HepG2 (cell line): ENCODE measurements around the gene RPL36AL. TPM values are rescaled to one million over a fixed set of nuclear protein-coding genes. Genes with fewer than 3 reads are reported as not detected.

Experiments used
- FOXJ3 ChIP-seq: sonication (generic); formaldehyde crosslinking; IDR thresholded peaks from 2 replicates; pipeline ENCODE4 v1.4.0; 2020; ENCODE audit warnings: missing genetic modification reagents, mild to moderate bottlenecking, borderline replicate concordance
- HDAC6 ChIP-seq: fragments of 200-600 bp; sonication (generic); IDR thresholded peaks from 2 replicates; pipeline ENCODE4 v1.7.0; 2017; ENCODE audit warnings: mild to moderate bottlenecking, antibody characterized with exemption, low read length, low read depth
- MYC ChIP-seq: sonication (generic); formaldehyde crosslinking; IDR thresholded peaks from 2 replicates; pipeline ENCODE4 v1.9.0; 2021; ENCODE audit warnings: missing genetic modification reagents, borderline replicate concordance
- PRPF4 ChIP-seq: fragments of 200-400 bp; formaldehyde crosslinking; IDR thresholded peaks from 2 replicates; pipeline ENCODE4 v1.6.1; 2016; ENCODE audit warnings: low read length, low read depth; ENCODE audit not compliant: poor library complexity, severe bottlenecking
- SMC3 ChIP-seq: IDR thresholded peaks from 2 replicates; pipeline ENCODE4 v1.6.1; 2011; ENCODE audit warnings: low read length, improper control_type of control experiment
- TMF1 ChIP-seq: sonication (generic); formaldehyde crosslinking; IDR thresholded peaks from 2 replicates; pipeline ENCODE4 v1.8.1; 2022; ENCODE audit warnings: low read depth, missing genetic modification reagents
- ZBTB46 ChIP-seq: sonication (generic); formaldehyde crosslinking; IDR thresholded peaks from 2 replicates; pipeline ENCODE4 v1.4.0; 2020; ENCODE audit warnings: mild to moderate bottlenecking, missing genetic modification reagents, borderline replicate concordance
- ZFX ChIP-seq: sonication (generic); formaldehyde crosslinking; IDR thresholded peaks from 2 replicates; pipeline ENCODE4 v1.4.0; 2020; ENCODE audit warnings: mild to moderate bottlenecking, low read depth, missing genetic modification reagents, moderate library complexity
- ZHX1 ChIP-seq: sonication (generic); formaldehyde crosslinking; IDR thresholded peaks from 2 replicates; pipeline ENCODE4 v1.8.1; 2022; ENCODE audit warnings: low read depth, mild to moderate bottlenecking, missing genetic modification reagents
- ZIK1 ChIP-seq: sonication (generic); formaldehyde crosslinking; IDR thresholded peaks from 2 replicates; pipeline ENCODE4 v1.5.0; 2020; ENCODE audit warnings: mild to moderate bottlenecking, low read depth, missing genetic modification reagents, borderline replicate concordance
- ZNF496 ChIP-seq: sonication (generic); formaldehyde crosslinking; IDR thresholded peaks from 2 replicates; pipeline ENCODE4 v1.8.1; 2023; ENCODE audit warnings: mild to moderate bottlenecking, moderate library complexity, missing genetic modification reagents; ENCODE audit not compliant: insufficient replicate concordance
- ZNF510 ChIP-seq: sonication (generic); formaldehyde crosslinking; IDR thresholded peaks from 2 replicates; pipeline ENCODE4 v1.4.0; 2020; ENCODE audit warnings: low read depth, mild to moderate bottlenecking, missing genetic modification reagents
- ZSCAN12 ChIP-seq: sonication (generic); formaldehyde crosslinking; IDR thresholded peaks from 2 replicates; pipeline ENCODE4 v1.9.0; 2021; ENCODE audit warnings: mild to moderate bottlenecking, missing genetic modification reagents
- ZSCAN5A ChIP-seq: sonication (generic); formaldehyde crosslinking; IDR thresholded peaks from 2 replicates; pipeline ENCODE4 v1.8.0; 2022; ENCODE audit warnings: mild to moderate bottlenecking, missing genetic modification reagents, borderline replicate concordance
- polyA plus RNA-seq, 8 experiments: library from polyadenylated mRNA; depleted of rRNA in 3 of 8; stranded (reverse) in 7 of 8; unstranded in 1 of 8; fragments of >200 nt; fragmentation: Illumina TruSeq in 4 of 8; extraction: Trizol in 4 of 8; gene quantifications; 2 replicates each; pipeline versions ENCODE4 v1.2.1 to v1.2.3, GENCODE V29; 2011 to 2016; ENCODE audit warnings: low read depth in 4 of 8, missing spikeins in 1 of 8, mixed read lengths in 1 of 8; ENCODE audit not compliant: insufficient read depth in 1 of 8
- total RNA-seq, 5 experiments: library from RNA; depleted of rRNA; stranded (reverse); fragments of >200 nt; fragmentation: Illumina TruSeq; extraction: Trizol; gene quantifications; 2 replicates each; pipeline ENCODE4 v1.2.3, GENCODE V29; 2016; ENCODE audit warnings: low read depth in 1 of 5
- TF ChIP-seq, protein P1 (sequence below): sonication (generic); formaldehyde crosslinking; IDR thresholded peaks from 2 replicates; pipeline ENCODE4 v1.5.1; 2020; ENCODE audit warnings: mild to moderate bottlenecking, missing genetic modification reagents, moderate library complexity

The RPL36AL gene
- total and polyA plus RNA-seq, 2 of the 13 experiments (the other 11 are each of a cell fraction or from before 2014, with no cell fraction given) = 90.0 to 294 TPM

DNA sequence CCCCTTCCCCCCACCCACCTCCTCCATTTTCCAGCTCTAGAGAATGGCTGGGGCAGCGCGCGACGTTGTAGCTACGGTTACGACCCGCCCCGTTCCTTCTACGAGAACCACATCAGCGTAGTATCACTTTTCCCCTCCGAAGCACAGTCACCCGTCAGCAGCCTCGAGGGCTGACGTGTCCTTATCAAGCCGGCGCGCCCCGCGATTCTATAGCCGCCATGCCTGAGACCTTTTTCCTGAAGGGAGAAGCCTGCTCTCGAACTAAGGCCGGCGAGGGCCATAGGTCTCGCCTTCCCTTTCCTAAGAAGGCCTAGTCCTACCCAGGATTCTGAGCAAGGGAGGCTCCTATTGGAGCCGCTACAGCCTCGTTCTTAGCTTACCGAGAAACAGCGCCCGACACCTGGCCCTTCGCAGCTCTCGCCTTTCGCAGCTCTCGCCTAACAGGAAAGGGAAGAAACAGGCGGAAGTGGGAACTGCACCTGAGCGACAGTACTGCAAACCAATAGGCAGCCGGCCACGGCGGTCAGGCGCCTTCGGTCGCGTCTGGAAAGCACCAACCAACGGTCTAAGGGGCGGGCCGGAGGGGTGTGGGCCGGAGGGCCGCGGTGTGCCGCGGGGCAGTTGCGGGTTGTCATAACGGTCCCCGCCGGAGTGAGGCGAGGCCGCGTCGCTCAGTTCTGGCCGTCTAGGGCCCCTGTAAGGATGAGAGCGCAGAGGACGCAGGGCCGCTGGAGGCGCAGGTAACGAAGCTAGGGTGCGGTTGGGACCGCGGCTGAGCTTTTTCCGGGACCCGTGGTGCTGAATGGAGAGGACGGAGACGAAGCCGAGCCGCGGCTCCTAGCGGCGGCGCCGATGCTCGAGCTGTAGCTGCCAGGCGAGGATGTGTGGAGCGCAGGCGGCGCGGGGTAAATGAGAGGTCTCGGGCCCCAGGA, at the start of gene RPL36AL, which contains the start of gene MGAT2 (continued):
- TF ChIP-seq ZNF510 (CRISPR knock-in tag) (peak; percentile 69; the same call in 1 of the 2 replicates), ZHX1 (peak; percentile 27; the same call in 1 of the 2 replicates), PRPF4 (no peak), ZBTB46 (CRISPR knock-in tag) (no peak), TMF1 (peak; percentile 81; the same call in 1 of the 2 replicates), ZIK1 (CRISPR knock-in tag) (0 out of 2 replicates have a peak, but pooled peaks have one; percentile 46), FOXJ3 (CRISPR knock-in tag) (no peak), HDAC6 (no peak), ZSCAN5A (peak; percentile 73; the same call in 1 of the 2 replicates), ZFX (CRISPR knock-in tag) (peak; percentile 91), ZSCAN12 (CRISPR knock-in tag) (peak; percentile 55; the same call in 1 of the 2 replicates), SMC3 (no peak), ZNF496 (CRISPR knock-in tag) (no peak), MYC (peak; percentile 67)
- TF ChIP-seq, protein P1, sequence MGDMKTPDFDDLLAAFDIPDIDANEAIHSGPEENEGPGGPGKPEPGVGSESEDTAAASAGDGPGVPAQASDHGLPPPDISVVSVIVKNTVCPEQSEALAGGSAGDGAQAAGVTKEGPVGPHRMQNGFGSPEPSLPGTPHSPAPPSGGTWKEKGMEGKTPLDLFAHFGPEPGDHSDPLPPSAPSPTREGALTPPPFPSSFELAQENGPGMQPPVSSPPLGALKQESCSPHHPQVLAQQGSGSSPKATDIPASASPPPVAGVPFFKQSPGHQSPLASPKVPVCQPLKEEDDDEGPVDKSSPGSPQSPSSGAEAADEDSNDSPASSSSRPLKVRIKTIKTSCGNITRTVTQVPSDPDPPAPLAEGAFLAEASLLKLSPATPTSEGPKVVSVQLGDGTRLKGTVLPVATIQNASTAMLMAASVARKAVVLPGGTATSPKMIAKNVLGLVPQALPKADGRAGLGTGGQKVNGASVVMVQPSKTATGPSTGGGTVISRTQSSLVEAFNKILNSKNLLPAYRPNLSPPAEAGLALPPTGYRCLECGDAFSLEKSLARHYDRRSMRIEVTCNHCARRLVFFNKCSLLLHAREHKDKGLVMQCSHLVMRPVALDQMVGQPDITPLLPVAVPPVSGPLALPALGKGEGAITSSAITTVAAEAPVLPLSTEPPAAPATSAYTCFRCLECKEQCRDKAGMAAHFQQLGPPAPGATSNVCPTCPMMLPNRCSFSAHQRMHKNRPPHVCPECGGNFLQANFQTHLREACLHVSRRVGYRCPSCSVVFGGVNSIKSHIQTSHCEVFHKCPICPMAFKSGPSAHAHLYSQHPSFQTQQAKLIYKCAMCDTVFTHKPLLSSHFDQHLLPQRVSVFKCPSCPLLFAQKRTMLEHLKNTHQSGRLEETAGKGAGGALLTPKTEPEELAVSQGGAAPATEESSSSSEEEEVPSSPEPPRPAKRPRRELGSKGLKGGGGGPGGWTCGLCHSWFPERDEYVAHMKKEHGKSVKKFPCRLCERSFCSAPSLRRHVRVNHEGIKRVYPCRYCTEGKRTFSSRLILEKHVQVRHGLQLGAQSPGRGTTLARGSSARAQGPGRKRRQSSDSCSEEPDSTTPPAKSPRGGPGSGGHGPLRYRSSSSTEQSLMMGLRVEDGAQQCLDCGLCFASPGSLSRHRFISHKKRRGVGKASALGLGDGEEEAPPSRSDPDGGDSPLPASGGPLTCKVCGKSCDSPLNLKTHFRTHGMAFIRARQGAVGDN (CRISPR knock-in tag) = peak; percentile 85
